ENCODE measurements around the gene EIF6.
A peak's percentile ranks its signal among the peaks of the same experiment; 100 is the strongest.

DNA sequence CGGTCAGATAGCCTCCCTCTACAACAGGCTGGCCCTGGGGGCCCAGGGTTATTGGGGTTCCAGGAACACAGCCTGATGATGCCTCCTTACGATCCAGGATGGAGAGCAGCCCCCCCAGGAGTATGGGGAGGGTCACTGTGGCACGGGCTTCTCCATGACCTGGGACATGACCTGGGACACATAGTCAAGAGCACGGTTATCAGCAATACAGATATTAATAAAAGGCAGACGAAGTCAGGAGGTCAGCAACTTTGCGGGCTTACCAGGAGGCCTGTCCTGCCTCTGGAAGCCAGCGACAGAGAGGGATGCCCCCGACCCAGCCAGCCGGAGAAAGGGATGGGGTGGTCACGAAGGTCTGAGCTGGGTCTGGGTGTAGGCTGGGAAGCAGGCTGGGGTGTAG is 7.4 kb downstream of the EIF6 start:
- TF ChIP-seq, protein P1, sequence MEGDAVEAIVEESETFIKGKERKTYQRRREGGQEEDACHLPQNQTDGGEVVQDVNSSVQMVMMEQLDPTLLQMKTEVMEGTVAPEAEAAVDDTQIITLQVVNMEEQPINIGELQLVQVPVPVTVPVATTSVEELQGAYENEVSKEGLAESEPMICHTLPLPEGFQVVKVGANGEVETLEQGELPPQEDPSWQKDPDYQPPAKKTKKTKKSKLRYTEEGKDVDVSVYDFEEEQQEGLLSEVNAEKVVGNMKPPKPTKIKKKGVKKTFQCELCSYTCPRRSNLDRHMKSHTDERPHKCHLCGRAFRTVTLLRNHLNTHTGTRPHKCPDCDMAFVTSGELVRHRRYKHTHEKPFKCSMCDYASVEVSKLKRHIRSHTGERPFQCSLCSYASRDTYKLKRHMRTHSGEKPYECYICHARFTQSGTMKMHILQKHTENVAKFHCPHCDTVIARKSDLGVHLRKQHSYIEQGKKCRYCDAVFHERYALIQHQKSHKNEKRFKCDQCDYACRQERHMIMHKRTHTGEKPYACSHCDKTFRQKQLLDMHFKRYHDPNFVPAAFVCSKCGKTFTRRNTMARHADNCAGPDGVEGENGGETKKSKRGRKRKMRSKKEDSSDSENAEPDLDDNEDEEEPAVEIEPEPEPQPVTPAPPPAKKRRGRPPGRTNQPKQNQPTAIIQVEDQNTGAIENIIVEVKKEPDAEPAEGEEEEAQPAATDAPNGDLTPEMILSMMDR (IDR thresholded peaks at IDR 0.05; ENCODE audit: poor library complexity, severe bottlenecking), result no peak
- peak; percentile 25 for TF ChIP-seq TAF1 (IDR thresholded peaks at IDR 0.05; ENCODE audit: low read depth)
- no peak for TF ChIP-seq REST (IDR thresholded peaks at IDR 0.05; ENCODE audit: borderline replicate concordance)
- no peak for TF ChIP-seq POLR2AphosphoS5 (IDR thresholded peaks at IDR 0.05)
- no peak for TF ChIP-seq MXI1 (conservative IDR thresholded peaks at IDR 0.05; ENCODE audit: poor library complexity, severe bottlenecking)
- TF ChIP-seq SMC3 (conservative IDR thresholded peaks at IDR 0.05; ENCODE audit: poor library complexity), result no peak
- TF ChIP-seq EZH2 (IDR thresholded peaks at IDR 0.05; ENCODE audit: borderline replicate concordance, insufficient read depth, low read length, poor library complexity, severe bottlenecking), result no peak

Measured in neural cell (in vitro differentiated cells).